ENCODE data around the gene ACTN2. TPM values are rescaled to one million over a fixed set of nuclear protein-coding genes. Genes with fewer than 3 reads are reported as not detected.

The ACTN2 gene
- total RNA-seq, 1 experiment from 2014 or later = not detected

DNA sequence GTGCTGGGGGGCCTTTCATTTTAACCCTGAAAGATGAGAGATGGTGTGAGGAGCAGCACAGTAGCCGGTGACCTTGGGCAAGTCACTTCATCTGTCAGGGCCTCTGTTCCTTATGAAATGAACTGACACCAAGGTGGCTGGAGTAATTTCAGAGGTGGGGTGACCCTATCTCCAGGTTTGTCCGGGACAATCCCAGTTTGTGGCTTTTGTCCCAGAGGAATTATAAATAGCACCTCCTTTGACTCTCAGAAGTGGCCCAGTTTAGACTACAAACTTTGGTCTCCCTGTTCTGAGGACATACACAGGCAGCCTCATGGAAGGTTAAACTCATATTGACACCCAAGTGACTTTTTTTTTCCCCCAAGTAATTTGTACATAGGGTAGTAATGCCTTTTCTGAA lies 14.6 kb downstream of the ACTN2 start:
- Histone ChIP-seq H3K27ac (ENCODE audit: low read length) (no peak overlapping the region), H3K9me2 (replicated peaks; ENCODE audit: insufficient read depth, low read length) (no peaks in the 10 kb centered on the region), H3K79me2 (ENCODE audit: low read length) (no peaks in the 10 kb centered on the region), H3K9ac (ENCODE audit: low read length) (no peak overlapping the region), H3K4me3 (ENCODE audit: low read length) (no peak overlapping the region), H3K36me3 (ENCODE audit: insufficient read depth, low read length) (no peaks in the 10 kb centered on the region), H3K4me1 (ENCODE audit: low read length) (no peaks in the 10 kb centered on the region), H3K27me3 (ENCODE audit: low read length) (no peaks in the 10 kb centered on the region), H3K9me3 (ENCODE audit: low read length) (no peaks in the 10 kb centered on the region), H3K4me2 (ENCODE audit: low read depth, low read length, poor library complexity, severe bottlenecking) (no peak overlapping the region), H2AFZ (ENCODE audit: low read length) (no peak overlapping the region), H4K20me1 (ENCODE audit: insufficient read depth, low read depth, low read length) (no peaks in the 10 kb centered on the region)
- no peak for DNase-seq

DNA sequence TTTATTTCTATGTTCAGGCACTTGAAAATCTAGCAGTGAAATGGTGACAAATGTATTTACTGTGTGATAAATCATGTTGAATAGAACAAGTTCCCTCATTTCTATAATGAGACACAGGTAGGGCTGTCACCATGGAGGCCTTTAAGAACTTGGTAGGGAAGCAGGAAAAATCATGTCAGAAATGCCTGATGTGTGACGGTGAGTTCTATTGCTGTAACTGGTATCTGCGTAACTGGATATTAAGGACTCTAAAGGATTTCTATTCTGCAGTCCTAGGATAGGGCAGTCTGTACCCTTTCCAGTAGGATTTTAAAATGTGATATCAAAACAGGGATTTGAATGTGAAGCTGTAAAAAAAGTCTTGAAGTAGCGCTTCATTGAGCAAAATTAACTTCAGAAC lies 15.5 kb downstream of the ACTN2 start:
- Histone ChIP-seq H3K36me3 (ENCODE audit: insufficient read depth, low read length) (no peaks in the 10 kb centered on the region), H3K9me2 (replicated peaks; ENCODE audit: insufficient read depth, low read length) (no peaks in the 10 kb centered on the region), H3K9me3 (ENCODE audit: low read length) (no peaks in the 10 kb centered on the region), H3K79me2 (ENCODE audit: low read length) (no peaks in the 10 kb centered on the region), H3K4me1 (ENCODE audit: low read length) (no peaks in the 10 kb centered on the region), H3K9ac (ENCODE audit: low read length) (no peak overlapping the region), H2AFZ (ENCODE audit: low read length) (no peak overlapping the region), H3K27me3 (ENCODE audit: low read length) (no peaks in the 10 kb centered on the region), H3K4me2 (ENCODE audit: low read depth, low read length, poor library complexity, severe bottlenecking) (no peak overlapping the region), H3K27ac (ENCODE audit: low read length) (no peak overlapping the region), H3K4me3 (ENCODE audit: low read length) (no peak overlapping the region), H4K20me1 (ENCODE audit: insufficient read depth, low read depth, low read length) (no peaks in the 10 kb centered on the region)
- no peak for DNase-seq

DNA sequence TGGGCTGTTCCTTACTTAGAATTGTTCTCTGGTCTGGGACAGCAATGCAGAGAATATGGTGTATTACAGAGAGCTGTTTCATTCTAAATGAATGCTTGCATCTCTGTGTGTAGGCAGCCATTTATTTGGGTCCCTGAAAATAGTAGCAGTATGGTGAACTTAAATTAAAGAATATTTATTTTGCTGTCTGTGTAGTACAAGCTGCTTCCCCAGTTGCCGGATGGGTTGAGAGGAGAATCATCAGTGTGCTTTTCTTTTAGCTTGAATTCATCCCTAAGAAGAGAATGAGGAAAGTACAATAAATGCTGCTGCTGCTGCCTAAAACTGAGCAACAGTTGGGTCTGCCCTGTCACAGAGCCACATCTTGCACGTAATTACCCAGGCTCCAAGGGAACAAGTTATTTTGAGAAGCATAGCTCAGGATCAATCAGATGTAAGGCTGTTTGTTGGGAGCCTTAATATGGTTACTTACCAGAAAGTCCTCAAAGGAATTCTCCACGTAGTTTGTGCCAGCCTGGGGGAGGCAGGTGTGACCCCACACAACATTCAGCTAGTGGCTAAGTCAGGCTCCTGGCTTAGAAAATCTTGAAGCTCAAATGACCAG lies 16.6 kb downstream of the ACTN2 start:
- Histone ChIP-seq H3K4me1 (ENCODE audit: low read length) (no peaks in the 10 kb centered on the region), H4K20me1 (ENCODE audit: insufficient read depth, low read depth, low read length) (no peaks in the 10 kb centered on the region), H3K9me2 (replicated peaks; ENCODE audit: insufficient read depth, low read length) (no peaks in the 10 kb centered on the region), H3K27me3 (ENCODE audit: low read length) (no peaks in the 10 kb centered on the region), H3K79me2 (ENCODE audit: low read length) (no peaks in the 10 kb centered on the region), H3K4me2 (ENCODE audit: low read depth, low read length, poor library complexity, severe bottlenecking) (no peak overlapping the region), H3K27ac (ENCODE audit: low read length) (no peak overlapping the region), H2AFZ (ENCODE audit: low read length) (no peak overlapping the region), H3K9ac (ENCODE audit: low read length) (no peak overlapping the region), H3K4me3 (ENCODE audit: low read length) (no peak overlapping the region), H3K9me3 (ENCODE audit: low read length) (no peaks in the 10 kb centered on the region), H3K36me3 (ENCODE audit: insufficient read depth, low read length) (no peaks in the 10 kb centered on the region)
- DNase-seq = no peak

DNA sequence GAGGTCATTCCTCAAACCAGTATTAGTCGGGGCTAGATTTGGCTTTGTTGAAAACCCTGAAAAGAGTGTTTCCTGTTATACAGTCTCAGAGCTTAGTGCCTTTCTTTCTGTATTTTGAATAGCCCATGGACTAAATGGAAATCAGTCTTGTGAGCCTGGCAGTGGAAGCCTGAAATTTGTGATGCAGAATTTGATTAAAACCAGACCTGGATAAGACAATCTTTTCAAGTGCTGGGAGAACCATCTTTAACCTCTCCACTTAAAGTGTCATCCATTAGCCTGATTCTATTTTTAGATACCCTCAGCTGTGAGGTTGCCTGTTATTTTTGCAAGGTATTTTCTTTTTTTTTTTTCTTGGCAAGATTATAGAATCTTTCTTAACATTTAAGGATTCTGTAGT lies 19.5 kb downstream of the ACTN2 start:
- Histone ChIP-seq H3K27me3 (ENCODE audit: low read length) (no peaks in the 10 kb centered on the region), H3K4me3 (ENCODE audit: low read length) (no peak overlapping the region), H3K36me3 (ENCODE audit: insufficient read depth, low read length) (no peaks in the 10 kb centered on the region), H3K79me2 (ENCODE audit: low read length) (no peaks in the 10 kb centered on the region), H4K20me1 (ENCODE audit: insufficient read depth, low read depth, low read length) (no peaks in the 10 kb centered on the region), H3K4me1 (ENCODE audit: low read length) (no peaks in the 10 kb centered on the region), H3K9me2 (replicated peaks; ENCODE audit: insufficient read depth, low read length) (no peaks in the 10 kb centered on the region), H2AFZ (ENCODE audit: low read length) (no peak overlapping the region), H3K9me3 (ENCODE audit: low read length) (no peaks in the 10 kb centered on the region), H3K4me2 (ENCODE audit: low read depth, low read length, poor library complexity, severe bottlenecking) (no peak overlapping the region), H3K9ac (ENCODE audit: low read length) (no peak overlapping the region), H3K27ac (ENCODE audit: low read length) (no peak overlapping the region)
- no peak for DNase-seq

DNA sequence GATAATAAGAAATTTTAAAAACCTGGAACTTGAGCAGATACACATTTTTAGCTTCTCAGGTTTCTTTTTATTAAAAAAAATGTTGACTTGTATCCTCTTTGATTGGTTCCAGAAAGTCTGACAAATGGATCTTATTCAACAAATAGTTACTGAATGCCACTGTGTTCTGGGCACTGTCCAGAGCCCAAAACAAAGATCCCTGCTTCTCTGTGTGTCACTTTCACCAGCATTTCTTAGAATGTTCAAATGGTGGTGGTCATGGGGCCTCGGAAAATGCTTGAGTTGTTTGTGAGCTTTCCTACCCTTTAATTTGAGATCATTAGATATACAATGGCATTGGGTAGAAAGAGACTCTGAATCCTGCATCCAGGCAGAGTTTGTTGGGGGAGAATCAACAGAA lies 19.9 kb downstream of the ACTN2 start:
- no peak overlapping the region for H3K4me3 ChIP-seq (ENCODE audit: low read length)
- no peak overlapping the region for H3K9ac ChIP-seq (ENCODE audit: low read length)
- H3K27me3 ChIP-seq (ENCODE audit: low read length) = no peaks in the 10 kb centered on the region
- no peak overlapping the region for H2AFZ ChIP-seq (ENCODE audit: low read length)
- H3K4me2 ChIP-seq (ENCODE audit: low read depth, low read length, poor library complexity, severe bottlenecking) = no peak overlapping the region
- H3K36me3 ChIP-seq (ENCODE audit: insufficient read depth, low read length) = no peaks in the 10 kb centered on the region
- H3K79me2 ChIP-seq (ENCODE audit: low read length) = no peaks in the 10 kb centered on the region
- no peak overlapping the region for H3K27ac ChIP-seq (ENCODE audit: low read length)
- no peak for DNase-seq
- no peaks in the 10 kb centered on the region for H3K9me3 ChIP-seq (ENCODE audit: low read length)
- no peaks in the 10 kb centered on the region for H3K4me1 ChIP-seq (ENCODE audit: low read length)
- no peaks in the 10 kb centered on the region for H4K20me1 ChIP-seq (ENCODE audit: insufficient read depth, low read depth, low read length)
- no peaks in the 10 kb centered on the region for H3K9me2 ChIP-seq (replicated peaks; ENCODE audit: insufficient read depth, low read length)

DNA sequence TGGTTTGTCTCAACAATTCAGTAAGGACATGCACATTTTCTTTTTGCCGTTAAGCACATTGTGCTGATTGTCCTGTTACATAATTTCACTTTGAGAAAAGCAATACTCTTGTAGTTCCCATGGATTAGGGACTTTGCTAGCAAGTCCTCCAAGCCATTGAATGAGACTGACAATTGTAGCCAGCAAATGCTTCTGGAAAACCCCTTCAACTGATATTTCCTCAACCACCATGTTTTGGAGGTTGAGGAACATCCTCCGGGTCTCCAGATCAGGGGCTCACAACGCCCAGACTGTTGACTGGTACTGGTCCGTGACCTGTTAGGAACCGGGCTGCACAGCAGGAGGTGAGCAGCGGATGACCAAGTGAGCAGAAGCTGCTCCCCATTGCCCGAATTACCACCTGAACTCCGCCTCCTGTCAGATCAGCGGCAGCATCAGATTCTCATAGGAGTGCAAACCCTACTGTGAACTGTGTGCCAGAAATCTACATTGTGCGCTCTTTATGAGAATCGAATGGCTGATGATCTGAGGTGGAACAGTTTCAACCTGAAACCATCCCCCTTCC lies 24.1 kb downstream of the ACTN2 start:
- Histone ChIP-seq H3K9me3 (ENCODE audit: low read length) (no peaks in the 10 kb centered on the region), H3K4me3 (ENCODE audit: low read length) (no peak overlapping the region), H3K79me2 (ENCODE audit: low read length) (no peaks in the 10 kb centered on the region), H3K9me2 (replicated peaks; ENCODE audit: insufficient read depth, low read length) (no peaks in the 10 kb centered on the region), H3K36me3 (ENCODE audit: insufficient read depth, low read length) (no peaks in the 10 kb centered on the region), H4K20me1 (ENCODE audit: insufficient read depth, low read depth, low read length) (no peaks in the 10 kb centered on the region), H3K4me2 (ENCODE audit: low read depth, low read length, poor library complexity, severe bottlenecking) (no peak overlapping the region), H3K9ac (ENCODE audit: low read length) (no peak overlapping the region), H2AFZ (ENCODE audit: low read length) (no peak overlapping the region), H3K27ac (ENCODE audit: low read length) (no peak overlapping the region), H3K4me1 (ENCODE audit: low read length) (no peaks in the 10 kb centered on the region), H3K27me3 (ENCODE audit: low read length) (no peaks in the 10 kb centered on the region)
- DNase-seq = no peak

DNA sequence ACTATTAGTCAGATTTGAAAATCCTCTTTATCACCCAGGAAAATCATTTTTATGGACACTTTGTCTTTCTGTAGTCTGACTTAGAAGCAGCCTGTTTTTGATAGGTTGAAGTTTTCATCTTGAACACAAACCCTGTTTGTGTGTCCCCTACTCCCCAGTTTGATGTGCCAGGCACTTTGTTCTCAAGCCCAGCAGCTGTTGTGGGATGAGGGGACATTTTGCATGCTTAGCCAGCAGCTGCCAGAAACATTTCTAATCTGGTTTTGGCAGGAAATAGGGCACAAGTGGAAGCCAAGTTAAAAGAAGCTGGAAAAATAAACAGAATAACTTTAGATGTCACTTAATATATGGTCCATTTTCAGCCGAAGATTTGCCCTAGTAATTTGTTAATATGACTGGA lies 29.9 kb downstream of the ACTN2 start:
- H4K20me1 ChIP-seq (ENCODE audit: insufficient read depth, low read depth, low read length) = no peaks in the 10 kb centered on the region
- H3K9me3 ChIP-seq (ENCODE audit: low read length) = no peaks in the 10 kb centered on the region
- H3K4me3 ChIP-seq (ENCODE audit: low read length) = no peak overlapping the region
- no peaks in the 10 kb centered on the region for H3K4me1 ChIP-seq (ENCODE audit: low read length)
- H3K4me2 ChIP-seq (ENCODE audit: low read depth, low read length, poor library complexity, severe bottlenecking) = no peak overlapping the region
- no peak overlapping the region for H2AFZ ChIP-seq (ENCODE audit: low read length)
- no peaks in the 10 kb centered on the region for H3K36me3 ChIP-seq (ENCODE audit: insufficient read depth, low read length)
- no peaks in the 10 kb centered on the region for H3K27me3 ChIP-seq (ENCODE audit: low read length)
- H3K27ac ChIP-seq (ENCODE audit: low read length) = no peak overlapping the region
- no peaks in the 10 kb centered on the region for H3K79me2 ChIP-seq (ENCODE audit: low read length)
- no peaks in the 10 kb centered on the region for H3K9me2 ChIP-seq (replicated peaks; ENCODE audit: insufficient read depth, low read length)
- H3K9ac ChIP-seq (ENCODE audit: low read length) = no peak overlapping the region
- no peak for DNase-seq

DNA sequence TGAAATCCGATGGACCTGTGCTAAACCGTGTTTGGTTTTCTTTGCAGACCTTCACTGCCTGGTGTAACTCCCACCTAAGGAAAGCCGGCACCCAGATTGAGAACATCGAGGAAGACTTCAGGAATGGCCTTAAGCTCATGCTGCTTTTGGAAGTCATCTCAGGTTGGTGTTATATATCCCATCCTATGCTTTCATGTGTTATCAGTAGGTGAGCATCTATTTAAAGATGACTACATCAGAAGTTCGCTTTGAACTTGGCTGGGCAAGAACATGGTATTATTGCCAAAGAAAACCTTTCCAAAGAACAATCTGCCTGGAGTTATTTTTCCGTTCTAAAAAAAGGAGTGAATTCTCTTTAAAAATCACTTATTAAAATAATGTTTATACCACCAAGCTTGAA lies 31.5 kb downstream of the ACTN2 start:
- no peak overlapping the region for H3K9ac ChIP-seq (ENCODE audit: low read length)
- H3K36me3 ChIP-seq (ENCODE audit: insufficient read depth, low read length) = no peaks in the 10 kb centered on the region
- H3K27ac ChIP-seq (ENCODE audit: low read length) = no peak overlapping the region
- H3K4me3 ChIP-seq (ENCODE audit: low read length) = no peak overlapping the region
- no peaks in the 10 kb centered on the region for H4K20me1 ChIP-seq (ENCODE audit: insufficient read depth, low read depth, low read length)
- no peak overlapping the region for H3K4me2 ChIP-seq (ENCODE audit: low read depth, low read length, poor library complexity, severe bottlenecking)
- H3K79me2 ChIP-seq (ENCODE audit: low read length) = no peaks in the 10 kb centered on the region
- H3K27me3 ChIP-seq (ENCODE audit: low read length) = no peaks in the 10 kb centered on the region
- no peaks in the 10 kb centered on the region for H3K4me1 ChIP-seq (ENCODE audit: low read length)
- H3K9me3 ChIP-seq (ENCODE audit: low read length) = no peaks in the 10 kb centered on the region
- DNase-seq = no peak
- no peak overlapping the region for H2AFZ ChIP-seq (ENCODE audit: low read length)
- H3K9me2 ChIP-seq (replicated peaks; ENCODE audit: insufficient read depth, low read length) = no peaks in the 10 kb centered on the region

Measured in Karpas-422 (cell line).